ENCODE measurements around the gene NUDT4. TPM values are rescaled to one million over a fixed set of nuclear protein-coding genes. Genes with fewer than 3 reads are reported as not detected.
A peak's percentile ranks its signal among the peaks of the same experiment; 100 is the strongest.

NUDT4 gene
- total and polyA plus RNA-seq, 9 of the 15 experiments (the other 6 are each of a cell fraction or from before 2014, with no cell fraction given) = 38.1 to 164 (median 99.2) TPM

- TF ChIP-seq ZNF398 (CRISPR knock-in tag; IDR thresholded peaks at IDR 0.05) (no peak), MLLT1 (IDR thresholded peaks at IDR 0.05) (peak in 1 of 2 experiments; percentile 28; a peak in 1 of 4 replicates), FOS (IDR thresholded peaks at IDR 0.05; ENCODE audit: extremely low read depth, insufficient read length) (no peak), NBN (IDR thresholded peaks at IDR 0.05; ENCODE audit: low read depth) (no peak), THRA (IDR thresholded peaks at IDR 0.05) (no peak), ZNF282 (CRISPR knock-in tag; IDR thresholded peaks at IDR 0.05) (no peak), E2F1 (CRISPR knock-in tag; IDR thresholded peaks at IDR 0.05) (no peak), XRCC5 (IDR thresholded peaks at IDR 0.05; ENCODE audit: low read depth, low read length) (no peak), ARID2 (IDR thresholded peaks at IDR 0.05) (no peak), BCOR (IDR thresholded peaks at IDR 0.05) (no peak), ZFP1 (CRISPR knock-in tag; IDR thresholded peaks at IDR 0.05) (no peak), HDAC6 (IDR thresholded peaks at IDR 0.05; ENCODE audit: low read depth, low read length) (no peak), ZNF707 (CRISPR knock-in tag; conservative IDR thresholded peaks at IDR 0.05) (no peak), SAP30 (IDR thresholded peaks at IDR 0.05; ENCODE audit: borderline replicate concordance, insufficient read depth, low read depth, low read length, poor library complexity, severe bottlenecking) (peak; percentile 60), CEBPG (CRISPR knock-in tag; IDR thresholded peaks at IDR 0.05) (no peak), CEBPG (tag; conservative IDR thresholded peaks at IDR 0.05 in 1 of 2, IDR thresholded peaks at IDR 0.05 in 1 of 2) (peak; percentile 16 to 58; a peak in 2 of 4 replicates), NR2C2 (CRISPR knock-in tag; IDR thresholded peaks at IDR 0.05) (no peak), NR2C2 (tag; IDR thresholded peaks at IDR 0.05) (0 out of 2 replicates have a peak, but pooled peaks have one; percentile 4), ZBTB33 (CRISPR knock-in tag; IDR thresholded peaks at IDR 0.05) (no peak), POLR2H (tag; IDR thresholded peaks at IDR 0.05; ENCODE audit: low read depth) (peak; percentile 44; the same call in 1 of the 2 replicates), MTA2 (IDR thresholded peaks at IDR 0.05; ENCODE audit: low read depth) (no peak)
Observed at GRCh38 chr12:93379326-93379980, 1.7 kb downstream of the NUDT4 start (continued).
